GM19467 (cell line): ENCODE data around the gene SNRK.
"Not testable (repeated sequence)": the region's sequence is repeated elsewhere in the genome, so short reads cannot be mapped to it uniquely, and the experiment has no call there.

Experiments
- ATAC-seq: cut with Tn5 transposase; IDR thresholded peaks from one replicate; pipeline ENCODE4 v1.9.1; 2021; ENCODE audit warnings: mild to moderate bottlenecking, moderate library complexity; ENCODE audit not compliant: unreplicated experiment

The SNRK gene

GRCh38 chr3:43343815-43344214 lies 57.5 kb downstream of the SNRK start:
- ATAC-seq = no peak

- no peak for ATAC-seq
These were observed 58.2 kb downstream of the SNRK start for GRCh38 chr3:43344520-43344919.

GRCh38 chr3:43345246-43345645 lies 58.9 kb downstream of the SNRK start:
- no peak for ATAC-seq

GRCh38 chr3:43345877-43346276 lies 59.5 kb downstream of the SNRK start:
- no peak for ATAC-seq

- ATAC-seq = no peak
These were observed 60.8 kb downstream of the SNRK start for GRCh38 chr3:43346978-43347749.

- no peak for ATAC-seq
These were observed 61.4 kb downstream of the SNRK start for GRCh38 chr3:43347774-43348173.

- no peak for ATAC-seq
These were observed 62.0 kb downstream of the SNRK start for GRCh38 chr3:43348350-43348749.

GRCh38 chr3:43348852-43349574 lies 62.7 kb downstream of the SNRK start:
- ATAC-seq = no peak

- no peak for ATAC-seq
These were observed 63.4 kb downstream of the SNRK start for GRCh38 chr3:43349716-43350115.

GRCh38 chr3:43353393-43353792 lies 67.1 kb downstream of the SNRK start:
- ATAC-seq = no peak

GRCh38 chr3:43353923-43354670 lies 67.8 kb downstream of the SNRK start:
- ATAC-seq = no peak

GRCh38 chr3:43356033-43356432 lies 69.7 kb downstream of the SNRK start:
- ATAC-seq = not testable (repeated sequence)

GRCh38 chr3:43361077-43361476 lies 74.7 kb downstream of the SNRK start:
- ATAC-seq = no peak

- no peak for ATAC-seq
These were observed 75.8 kb downstream of the SNRK start for GRCh38 chr3:43362183-43362582.

GRCh38 chr3:43362961-43363360 lies 76.6 kb downstream of the SNRK start:
- no peak for ATAC-seq

GRCh38 chr3:43363621-43364266 lies 77.4 kb downstream of the SNRK start:
- no peak for ATAC-seq

- ATAC-seq = no peak
These were observed 78.2 kb downstream of the SNRK start for GRCh38 chr3:43364494-43364893.

GRCh38 chr3:43364926-43365325 lies 78.6 kb downstream of the SNRK start:
- no peak for ATAC-seq

- ATAC-seq = no peak
These were observed 79.4 kb downstream of the SNRK start for GRCh38 chr3:43365601-43366305.

GRCh38 chr3:43366481-43366880 lies 80.1 kb downstream of the SNRK start:
- ATAC-seq = no peak

GRCh38 chr3:43366885-43367284 lies 80.5 kb downstream of the SNRK start:
- no peak for ATAC-seq
